CD14-positive monocyte (primary cell): ENCODE data around the gene NME8. TPM values are rescaled to one million over a fixed set of nuclear protein-coding genes. Genes with fewer than 3 reads are reported as not detected.

ENCODE experiments used
- DNase-seq, 3 donors: peaks; one replicate each; pipeline ENCODE4 v3.0.0-alpha.2; 2011 to 2022
- H2AFZ ChIP-seq: 2 replicates; pipeline ENCODE4 v1.6.0; 2012; ENCODE audit warnings: mild to moderate bottlenecking, low read depth, low read length, inconsistent platforms; ENCODE audit not compliant: insufficient read depth, poor library complexity, severe bottlenecking
- H3K27ac ChIP-seq, 2 donors: 1 replicate in 1 of 2; 2 replicates in 1 of 2; pipeline ENCODE4 v1.5.1; 2012 to 2013; ENCODE audit warnings: low read length in 2 of 2, control low read depth in 1 of 2, inconsistent platforms in 1 of 2, low read depth in 1 of 2, mild to moderate bottlenecking in 1 of 2
- H3K27me3 ChIP-seq, 2 donors: one replicate each; pipeline versions ENCODE4 v1.6.0 to v1.6.1; 2011 to 2013; ENCODE audit warnings: low read length in 2 of 2; ENCODE audit not compliant: control insufficient read depth in 2 of 2, insufficient read depth in 2 of 2
- H3K36me3 ChIP-seq, 2 donors: replicated peaks in 1 of 2; 1 replicate in 1 of 2; 2 replicates in 1 of 2; pipeline versions ENCODE4 v1.5.1 to v1.6.1; 2012 to 2013; ENCODE audit warnings: low read length in 2 of 2, control low read depth in 1 of 2, inconsistent platforms in 1 of 2, mild to moderate bottlenecking in 1 of 2; ENCODE audit not compliant: insufficient read depth in 2 of 2, control insufficient read depth in 1 of 2
- H3K4me1 ChIP-seq, 2 donors: 1 replicate in 1 of 2; 2 replicates in 1 of 2; pipeline versions ENCODE4 v1.5.1 to v1.6.1; 2012 to 2013; ENCODE audit warnings: low read length in 2 of 2, control low read depth in 1 of 2, inconsistent platforms in 1 of 2, mild to moderate bottlenecking in 1 of 2, moderate library complexity in 1 of 2; ENCODE audit not compliant: insufficient read depth in 2 of 2, control insufficient read depth in 1 of 2
- H3K4me2 ChIP-seq: replicated peaks from 2 replicates; pipeline ENCODE3; 2012; ENCODE audit warnings: low read length, moderate library complexity, mild to moderate bottlenecking; ENCODE audit not compliant: poor library complexity, severe bottlenecking; ENCODE audit errors: extremely low read depth
- H3K4me3 ChIP-seq, 3 experiments: fragments of 200-600 bp in 1 of 3; sonication (generic) in 1 of 3; replicated peaks in 1 of 3; 1 replicate in 2 of 3; 2 replicates in 1 of 3; pipeline ENCODE4 v1.5.1; 2011 to 2013; ENCODE audit warnings: low read length in 3 of 3, mild to moderate bottlenecking in 3 of 3, control low read depth in 2 of 3, low read depth in 2 of 3, inconsistent platforms in 1 of 3, moderate library complexity in 1 of 3
- H3K79me2 ChIP-seq: 2 replicates; pipeline ENCODE4 v1.6.0; 2012; ENCODE audit warnings: mild to moderate bottlenecking, control low read depth, inconsistent platforms, low read length, moderate library complexity; ENCODE audit not compliant: insufficient read depth
- H3K9ac ChIP-seq: 2 replicates; pipeline ENCODE4 v1.6.0; 2017; ENCODE audit warnings: low read length, mild to moderate bottlenecking; ENCODE audit not compliant: insufficient read depth, poor library complexity, severe bottlenecking
- H3K9me3 ChIP-seq, 2 donors: replicated peaks in 1 of 2; 1 replicate in 1 of 2; 2 replicates in 1 of 2; pipeline versions ENCODE4 v1.5.1 to v1.6.1; 2012 to 2013; ENCODE audit warnings: low read length in 2 of 2, control low read depth in 1 of 2; ENCODE audit not compliant: control insufficient read depth in 1 of 2, insufficient read depth in 1 of 2
- H4K20me1 ChIP-seq: 2 replicates; pipeline ENCODE4 v1.6.0; 2012; ENCODE audit warnings: mild to moderate bottlenecking, low read length, control low read depth, moderate library complexity; ENCODE audit not compliant: insufficient read depth
- H3K27ac Mint-ChIP-seq, 7 donors: one replicate each; pipeline ENCODE4 v1.8.0; 2020; ENCODE audit warnings: mild to moderate bottlenecking in 7 of 7, mixed read lengths in 7 of 7, moderate library complexity in 6 of 7, inconsistent platforms in 2 of 7
- H3K27me3 Mint-ChIP-seq, 3 donors: one replicate each; pipeline ENCODE4 v1.8.0; 2021 to 2022; ENCODE audit warnings: low read depth in 3 of 3, mild to moderate bottlenecking in 3 of 3, mixed read lengths in 3 of 3, moderate library complexity in 3 of 3, inconsistent platforms in 1 of 3
- H3K36me3 Mint-ChIP-seq, 2 donors: one replicate each; pipeline ENCODE4 v1.8.0; 2020; ENCODE audit warnings: mixed read lengths in 2 of 2, inconsistent platforms in 1 of 2, mild to moderate bottlenecking in 1 of 2
- H3K4me1 Mint-ChIP-seq: one replicate; pipeline ENCODE4 v1.8.0; 2020; ENCODE audit warnings: mild to moderate bottlenecking, mixed read lengths
- H3K4me3 Mint-ChIP-seq, 2 donors: one replicate each; pipeline ENCODE4 v1.8.0; 2020; ENCODE audit warnings: mild to moderate bottlenecking in 2 of 2, mixed read lengths in 2 of 2, moderate library complexity in 1 of 2
- H3K9me3 Mint-ChIP-seq, 7 donors: one replicate each; pipeline ENCODE4 v1.8.0; 2020 to 2022; ENCODE audit warnings: mixed read lengths in 7 of 7, mild to moderate bottlenecking in 6 of 7, moderate library complexity in 6 of 7, inconsistent platforms in 2 of 7
- WGBS: methylation state at CpG from one replicate; pipeline ENCODE4 v1.1.5; 2013; ENCODE audit warnings: missing lambda C conversion rate; ENCODE audit not compliant: insufficient coverage; 5-methylcytosine and 5-hydroxymethylcytosine counted together
- intact Hi-C, 2 donors: fragments of 100-400 bp; cut with micrococcal nuclease; formaldehyde crosslinking; loops; one replicate each; pipeline versions ENCODE4 v1.15.0 to v1.15.1; 2023
- polyA plus RNA-seq, 3 donors: library from polyadenylated mRNA; depleted of rRNA in 1 of 3; unstranded in 2 of 3; stranded (reverse) in 1 of 3; fragments of 300-500 nt in 2 of 3; fragments of >200 nt in 1 of 3; fragmentation: Illumina TruSeq in 2 of 3; gene quantifications; 1 replicate in 2 of 3; 2 replicates in 1 of 3; pipeline ENCODE4 v1.2.3, GENCODE V29; 2012 to 2021
- TF ChIP-seq, protein P1 (sequence below): fragments of 200-600 bp; IDR thresholded peaks from one replicate; pipeline ENCODE4 v1.8.0; 2022; ENCODE audit warnings: antibody characterized with exemption, mild to moderate bottlenecking

NME8 gene
- polyA plus RNA-seq, 3 donors, result 3.2 to 8.8 (median 4.8) TPM

DNA sequence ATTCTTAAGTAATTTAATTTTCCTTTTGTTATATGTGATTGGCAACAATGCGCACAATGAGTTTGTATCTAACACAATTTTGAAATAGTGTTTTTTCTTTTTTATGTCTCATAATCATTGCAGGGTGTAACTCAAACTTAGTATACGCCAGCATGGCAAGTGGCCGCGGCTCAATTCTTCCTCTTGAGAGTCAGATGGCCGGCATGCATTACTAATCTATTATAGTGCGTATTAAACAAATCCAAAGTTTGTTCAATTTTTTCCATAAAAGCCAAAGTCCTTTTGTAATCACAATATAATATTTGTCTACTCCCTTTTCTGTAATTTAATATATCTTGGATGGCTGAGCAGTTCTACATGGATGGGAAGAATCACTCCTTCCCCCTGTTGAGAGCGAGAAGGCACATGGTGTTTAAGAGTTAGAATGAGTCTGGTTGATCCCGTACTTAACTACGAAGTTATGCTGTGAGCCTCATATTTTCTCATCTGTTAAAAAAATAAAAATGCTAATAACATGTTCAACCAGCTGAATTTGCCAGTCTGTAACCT is 84.7 kb downstream of the NME8 start:
- TF ChIP-seq, protein P1, sequence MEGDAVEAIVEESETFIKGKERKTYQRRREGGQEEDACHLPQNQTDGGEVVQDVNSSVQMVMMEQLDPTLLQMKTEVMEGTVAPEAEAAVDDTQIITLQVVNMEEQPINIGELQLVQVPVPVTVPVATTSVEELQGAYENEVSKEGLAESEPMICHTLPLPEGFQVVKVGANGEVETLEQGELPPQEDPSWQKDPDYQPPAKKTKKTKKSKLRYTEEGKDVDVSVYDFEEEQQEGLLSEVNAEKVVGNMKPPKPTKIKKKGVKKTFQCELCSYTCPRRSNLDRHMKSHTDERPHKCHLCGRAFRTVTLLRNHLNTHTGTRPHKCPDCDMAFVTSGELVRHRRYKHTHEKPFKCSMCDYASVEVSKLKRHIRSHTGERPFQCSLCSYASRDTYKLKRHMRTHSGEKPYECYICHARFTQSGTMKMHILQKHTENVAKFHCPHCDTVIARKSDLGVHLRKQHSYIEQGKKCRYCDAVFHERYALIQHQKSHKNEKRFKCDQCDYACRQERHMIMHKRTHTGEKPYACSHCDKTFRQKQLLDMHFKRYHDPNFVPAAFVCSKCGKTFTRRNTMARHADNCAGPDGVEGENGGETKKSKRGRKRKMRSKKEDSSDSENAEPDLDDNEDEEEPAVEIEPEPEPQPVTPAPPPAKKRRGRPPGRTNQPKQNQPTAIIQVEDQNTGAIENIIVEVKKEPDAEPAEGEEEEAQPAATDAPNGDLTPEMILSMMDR, result no peak
- Mint-ChIP-seq H3K36me3 (peaks cover 2 to 3% of the 10 kb centered on the region in 2 donors), H3K4me1 (no peaks in the 10 kb centered on the region), H3K9me3 (peaks cover 4 to 17% (median 10%) of the 10 kb centered on the region in 7 donors), H3K27me3 (peaks cover 0 to 1% (median 0%) of the 10 kb centered on the region in 3 donors), H3K27ac (no peak overlapping the region), H3K4me3 (no peak overlapping the region)
- H4K20me1 ChIP-seq, result no peaks in the 10 kb centered on the region
- intact Hi-C loops, result no loop called here
- H3K4me3 ChIP-seq, result no peak overlapping the region
- no peaks in the 10 kb centered on the region for H3K36me3 ChIP-seq
- no peak overlapping the region for H3K27ac ChIP-seq
- H2AFZ ChIP-seq, result no peak overlapping the region
- H3K4me2 ChIP-seq, result no peak overlapping the region
- H3K9me3 ChIP-seq, result peaks cover 5 to 6% of the 10 kb centered on the region in 2 donors
- H3K4me1 ChIP-seq, result no peaks in the 10 kb centered on the region
- no CpG with 5 or more reads among the region's 9 CpGs for WGBS
- no peak for DNase-seq
- no peak overlapping the region for H3K9ac ChIP-seq
- H3K27me3 ChIP-seq, result no peaks in the 10 kb centered on the region
- H3K79me2 ChIP-seq, result no peaks in the 10 kb centered on the region

- WGBS, result 90% methylated on average over 8 of the region's 12 CpGs
- no peaks in the 10 kb centered on the region for H3K36me3 Mint-ChIP-seq
- H3K4me1 ChIP-seq, result no peaks in the 10 kb centered on the region
- no peak overlapping the region for H3K27ac ChIP-seq
- H3K9me3 Mint-ChIP-seq, result peaks cover 0 to 10% (median 2%) of the 10 kb centered on the region in 7 donors
- no peak overlapping the region for H3K4me2 ChIP-seq
- no peaks in the 10 kb centered on the region for H3K36me3 ChIP-seq
- no peak overlapping the region for H3K27ac Mint-ChIP-seq
- H3K4me3 Mint-ChIP-seq, result no peak overlapping the region
- H3K4me1 Mint-ChIP-seq, result no peaks in the 10 kb centered on the region
- no peaks in the 10 kb centered on the region for H4K20me1 ChIP-seq
- H3K4me3 ChIP-seq, result no peak overlapping the region
- H3K9ac ChIP-seq, result no peak overlapping the region
- DNase-seq, result no peak
- intact Hi-C loops, result no loop called here
- H3K27me3 Mint-ChIP-seq, result peaks cover 0 to 1% (median 0%) of the 10 kb centered on the region in 3 donors
- H3K9me3 ChIP-seq, result peaks cover 0 to under 1% of the 10 kb centered on the region in 2 donors
- no peaks in the 10 kb centered on the region for H3K27me3 ChIP-seq
- TF ChIP-seq, protein P1, result no peak
- H2AFZ ChIP-seq, result no peak overlapping the region
- no peaks in the 10 kb centered on the region for H3K79me2 ChIP-seq
Observed at GRCh38 chr7:37942934-37943610, 94.7 kb downstream of the NME8 start.
